IPS-NIHi7 (cell line): Measurements from ENCODE around the gene NOSIP.

Experiments used
- DNase-seq: peaks from one replicate; pipeline ENCODE4 v3.0.0; 2012; ENCODE audit warnings: mixed read lengths; ENCODE audit errors: extremely low spot score

The NOSIP gene

GRCh38 chr19:49594993-49595818 lies 14.8 kb upstream of the NOSIP start:
- no peak for DNase-seq

GRCh38 chr19:49594157-49594992 lies 14.0 kb upstream of the NOSIP start:
- DNase-seq = no peak

GRCh38 chr19:49593233-49594113 lies 13.1 kb upstream of the NOSIP start:
- peak; percentile 100 for DNase-seq

GRCh38 chr19:49592486-49593232 lies 12.3 kb upstream of the NOSIP start:
- no peak for DNase-seq

GRCh38 chr19:49591731-49592485 lies 11.6 kb upstream of the NOSIP start:
- no peak for DNase-seq

GRCh38 chr19:49590971-49591730 lies 10.8 kb upstream of the NOSIP start, which contains the start of gene PRR12:
Gene PRR12 (plus strand): TSS chr19:49591182. CDS start chr19:49591655, 473 bp downstream.
- peak; percentile 72 for DNase-seq

GRCh38 chr19:49590071-49590970 lies 10.0 kb upstream of the NOSIP start:
- DNase-seq = peak; percentile 95

GRCh38 chr19:49589502-49589905 lies 9.1 kb upstream of the NOSIP start:
- DNase-seq = no peak

GRCh38 chr19:49588365-49589122 lies 8.2 kb upstream of the NOSIP start:
- no peak for DNase-seq

- no peak for DNase-seq
Measured at GRCh38 chr19:49587227-49587626, 6.9 kb upstream of the NOSIP start.

GRCh38 chr19:49585023-49585422 lies 4.7 kb upstream of the NOSIP start:
- DNase-seq = peak; percentile 59

- no peak for DNase-seq
Measured at GRCh38 chr19:49583239-49583638, 2.9 kb upstream of the NOSIP start.

- DNase-seq = no peak
Measured at GRCh38 chr19:49581007-49581508, 702 bp upstream of the NOSIP start, which contains the start of gene PRRG2. Gene PRRG2 (plus strand): TSS chr19:49581316. CDS start chr19:49583220, 1,904 bp downstream.

- no peak for DNase-seq
Measured at GRCh38 chr19:49579947-49580263, 451 bp downstream of the NOSIP start.

- no peak for DNase-seq
Measured at GRCh38 chr19:49579193-49579592, 1.2 kb downstream of the NOSIP start.

GRCh38 chr19:49574206-49574755 lies 6.1 kb downstream of the NOSIP start:
- no peak for DNase-seq

GRCh38 chr19:49573425-49573824 lies 6.9 kb downstream of the NOSIP start:
- DNase-seq = no peak
